WTC11 (cell line): Measurements from ENCODE around the gene ISCU.

Source experiments
- CTCF ChIP-seq: fragments of 200-600 bp; IDR thresholded peaks from 2 replicates; pipeline ENCODE4 v1.8.0; 2022; ENCODE audit warnings: antibody characterized with exemption
- IRF1 ChIP-seq: sonication (generic); formaldehyde crosslinking; IDR thresholded peaks from 2 replicates; pipeline ENCODE4 v1.8.0; 2023; ENCODE audit warnings: missing genetic modification reagents

- TF ChIP-seq IRF1 (CRISPR knock-in tag) (no peak), CTCF (no peak)
Observed at GRCh38 chr12:108559748-108560147, 2.6 kb upstream of the ISCU start.
